Measurements from ENCODE around the gene DUS3L. TPM values are rescaled to one million over a fixed set of nuclear protein-coding genes. Genes with fewer than 3 reads are reported as not detected.
"Not testable (repeated sequence)": the region's sequence is repeated elsewhere in the genome, so short reads cannot be mapped to it uniquely, and the experiment has no call there.

DUS3L gene
- total and polyA plus RNA-seq, 5 experiments from 2014 or later, result 26.3 to 116 (median 43.2) TPM

- DNase-seq (no peak), ATAC-seq (no peak)
- Mint-ChIP-seq H3K27me3 (peaks cover 0 to 2% (median 0%) of the 10 kb centered on the region in 5 donors), H3K4me3 (peak overlapping the region in 2 of 10 donors; percentile 61 to 74), H3K9me3 (peaks cover 0 to 3% (median 0%) of the 10 kb centered on the region in 9 donors), H3K4me1 (peaks cover 13 to 21% (median 16%) of the 10 kb centered on the region in 4 donors), H3K36me3 (peaks cover 4 to 39% (median 13%) of the 10 kb centered on the region in 3 donors), H3K27ac (peak overlapping the region in 2 of 10 donors; percentile 51 to 100)
- POLR2A ChIA-PET, result interaction anchor here (1.0 to 2.9 kb wide), 3 partner anchors 39 to 100 kb away, joined by 3 to 14 read pairs (median 13); partner anchors contain the start of genes CATSPERD, LONP1 and RPL36
Observed at GRCh38 chr19:5789351-5789761, 1.6 kb downstream of the DUS3L start.

GRCh38 chr19:5788422-5788821, 2.5 kb downstream of the DUS3L start:
- ATAC-seq, result no peak
- DNase-seq, result no peak
- peaks cover 0 to 3% (median 0%) of the 10 kb centered on the region in 9 donors for H3K9me3 Mint-ChIP-seq
- H3K4me3 Mint-ChIP-seq, result peak overlapping the region in 1 of 10 donors; percentile 18
- POLR2A ChIA-PET, result interaction anchor here (0.6 to 1.0 kb wide), 2 partner anchors 68 to 1012 kb away, joined by 4 read pairs; partner anchors contain the start of genes CATSPERD and LONP1
- peaks cover 0 to 2% (median 0%) of the 10 kb centered on the region in 5 donors for H3K27me3 Mint-ChIP-seq
- peaks cover 13 to 21% (median 16%) of the 10 kb centered on the region in 4 donors for H3K4me1 Mint-ChIP-seq
- peak overlapping the region in 4 of 10 donors; percentile 8 to 87 (median 40) for H3K27ac Mint-ChIP-seq
- peaks cover 4 to 43% (median 13%) of the 10 kb centered on the region in 3 donors for H3K36me3 Mint-ChIP-seq

DNA sequence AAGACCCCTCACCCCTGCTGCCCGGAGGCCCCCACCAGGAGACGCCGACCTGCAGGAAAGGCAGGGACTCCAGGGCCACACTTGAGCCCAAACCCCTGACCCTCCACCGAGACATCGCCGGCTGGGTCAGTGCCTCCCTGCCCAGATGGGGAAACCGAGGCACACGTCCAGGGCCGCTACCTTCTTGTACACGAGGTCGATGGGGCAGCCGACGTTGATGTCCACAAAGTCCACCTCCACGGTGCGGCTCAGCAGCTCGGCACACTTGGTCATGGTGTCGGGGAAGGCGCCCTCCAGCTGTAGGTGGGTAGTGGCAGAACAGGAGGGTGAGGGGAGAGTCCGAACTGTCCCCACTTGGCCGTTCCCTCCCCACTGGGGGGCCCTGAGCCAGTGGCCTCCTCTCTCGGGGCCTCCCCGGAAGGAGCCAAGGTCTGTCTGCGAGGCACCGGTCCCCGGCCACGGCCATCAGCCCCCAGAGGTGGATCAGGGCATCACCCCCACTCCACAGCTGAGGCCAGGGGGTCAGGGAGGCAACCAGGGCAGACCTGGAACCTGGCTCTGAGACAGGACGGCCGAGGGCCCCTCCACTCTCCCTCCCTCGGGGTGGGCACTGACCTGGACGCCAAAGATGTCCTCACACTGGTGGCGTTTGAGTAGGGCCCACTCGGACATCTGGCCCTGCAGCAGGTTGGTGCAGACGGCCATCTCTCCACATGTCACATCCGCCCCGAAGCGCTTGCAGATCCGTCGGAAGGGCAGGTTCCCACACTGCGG, 3.4 kb downstream of the DUS3L start:
- peaks cover 0 to 3% (median 0%) of the 10 kb centered on the region in 9 donors for H3K9me3 Mint-ChIP-seq
- H3K27me3 Mint-ChIP-seq, result peaks cover 0 to 2% (median 0%) of the 10 kb centered on the region in 5 donors
- ATAC-seq, result no peak
- DNase-seq, result no peak
- POLR2A ChIA-PET, result no interaction called here
- peaks cover 4 to 43% (median 13%) of the 10 kb centered on the region in 3 donors for H3K36me3 Mint-ChIP-seq
- H3K4me1 Mint-ChIP-seq, result peaks cover 13 to 21% (median 16%) of the 10 kb centered on the region in 4 donors
- H3K27ac Mint-ChIP-seq, result no peak overlapping the region
- H3K4me3 Mint-ChIP-seq, result no peak overlapping the region

GRCh38 chr19:5786593-5787408, 4.2 kb downstream of the DUS3L start:
- no peak for ATAC-seq
- H3K9me3 Mint-ChIP-seq, result peaks cover 0 to 3% (median 0%) of the 10 kb centered on the region in 9 donors

DNA sequence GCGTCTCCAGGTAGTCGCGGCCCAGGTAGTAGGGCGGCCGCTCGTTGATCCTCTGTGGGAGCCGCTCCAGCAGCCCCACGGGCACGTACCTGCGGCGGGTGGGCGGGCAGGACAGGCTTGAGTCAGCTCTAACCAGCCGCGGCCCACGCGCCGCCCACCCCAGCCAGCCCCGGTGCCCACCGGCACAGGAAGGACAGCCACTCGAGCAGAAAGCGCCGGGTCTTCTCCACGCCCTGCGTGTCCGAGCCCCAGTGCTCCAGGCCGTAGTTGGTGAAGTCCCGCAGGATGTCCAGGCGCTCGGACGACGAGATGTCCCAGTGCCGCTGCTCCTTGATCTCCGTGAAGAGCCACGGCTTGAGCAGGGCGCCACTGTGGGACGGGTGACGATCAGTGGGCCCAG, 5.5 kb downstream of the DUS3L start:
- Mint-ChIP-seq H3K9me3 (peaks cover 0 to 1% (median 0%) of the 10 kb centered on the region in 9 donors), H3K27ac (no peak overlapping the region), H3K4me3 (no peak overlapping the region), H3K27me3 (no peaks in the 10 kb centered on the region), H3K4me1 (peaks cover 8 to 13% (median 9%) of the 10 kb centered on the region in 4 donors), H3K36me3 (peaks cover 3 to 39% (median 10%) of the 10 kb centered on the region in 3 donors)
- POLR2A ChIA-PET, result no interaction called here
- ATAC-seq (no peak), DNase-seq (no peak)

More at GRCh38 chr19:5786593-5787408, 4.2 kb downstream of the DUS3L start:
- POLR2A ChIA-PET, result no interaction called here
- Mint-ChIP-seq H3K4me1 (peaks cover 13 to 21% (median 16%) of the 10 kb centered on the region in 4 donors), H3K4me3 (no peak overlapping the region), H3K27me3 (peaks cover 0 to 2% (median 0%) of the 10 kb centered on the region in 5 donors), H3K27ac (peak overlapping the region in 1 of 10 donors; percentile 27), H3K36me3 (peaks cover 4 to 43% (median 13%) of the 10 kb centered on the region in 3 donors)
- no peak for DNase-seq

DNA sequence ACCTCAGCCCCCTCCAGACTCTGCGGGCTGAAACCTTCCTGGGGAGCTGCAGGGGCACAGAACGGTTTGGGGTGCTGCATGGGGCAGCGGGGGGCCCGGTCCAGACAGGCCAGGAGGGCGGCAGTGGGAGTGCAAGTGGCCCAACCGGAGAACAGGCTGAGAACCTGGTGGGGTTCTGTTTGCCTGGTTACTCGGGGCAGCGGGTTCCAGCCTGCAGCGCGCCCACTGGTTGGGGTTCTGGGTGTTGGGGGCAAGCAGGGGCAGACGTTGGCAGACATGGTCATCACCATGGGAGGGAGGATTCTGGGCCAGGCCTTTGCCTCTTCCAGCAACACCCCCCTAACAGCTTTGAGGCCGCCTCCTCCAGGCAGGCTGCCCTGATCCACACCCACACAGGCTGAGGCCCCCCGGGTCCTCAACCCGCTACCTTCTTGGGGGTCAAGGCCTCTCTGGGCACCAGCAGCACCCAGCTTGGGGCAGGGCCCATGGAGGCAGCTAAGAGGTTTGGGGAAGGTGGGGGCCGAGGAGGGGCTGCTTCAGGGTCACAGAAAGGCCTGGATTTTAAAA, 6.3 kb downstream of the DUS3L start, which contains the start of gene PRR22:
Gene PRR22, minus strand, starts transcription at position 166 of the 567 bp plus-strand sequence. Its CDS starts 86 bp downstream, at position 80.
- Mint-ChIP-seq H3K36me3 (peaks cover 0 to 34% (median 5%) of the 10 kb centered on the region in 3 donors), H3K4me1 (peaks cover 3 to 7% (median 4%) of the 10 kb centered on the region in 4 donors), H3K9me3 (no peaks in the 10 kb centered on the region), H3K27me3 (no peaks in the 10 kb centered on the region), H3K4me3 (no peak within 1 kb of the TSS), H3K27ac (peak within 1 kb of the TSS in 1 of 10 donors; percentile 53)
- POLR2A ChIA-PET, result no interaction called here
- DNase-seq, result no peak
- ATAC-seq, result no peak

- DNase-seq, result no peak
- H3K9me3 Mint-ChIP-seq, result no peaks in the 10 kb centered on the region
- peak overlapping the region in 1 of 10 donors; percentile 53 for H3K27ac Mint-ChIP-seq
- ATAC-seq, result peak; percentile 9 to 12
- H3K36me3 Mint-ChIP-seq, result peaks cover 0 to 22% (median 5%) of the 10 kb centered on the region in 3 donors
- H3K4me1 Mint-ChIP-seq, result peaks cover 2% of the 10 kb centered on the region in 4 donors
- POLR2A ChIA-PET, result interaction anchor here (1.6 kb wide), 1 partner anchor 63 kb away, joined by 4 read pairs; the partner anchor contains the start of genes CATSPERD and LONP1
- H3K4me3 Mint-ChIP-seq, result no peak overlapping the region
- H3K27me3 Mint-ChIP-seq, result no peaks in the 10 kb centered on the region
Observed at GRCh38 chr19:5782945-5783919, 7.7 kb downstream of the DUS3L start.

GRCh38 chr19:5782322-5782721, 8.6 kb downstream of the DUS3L start:
- no peak overlapping the region for H3K27ac Mint-ChIP-seq

GRCh38 chr19:5780916-5781315, 10.0 kb downstream of the DUS3L start:
- not testable (repeated sequence) for ATAC-seq, H3K9me3 Mint-ChIP-seq, H3K36me3 Mint-ChIP-seq, DNase-seq, H3K27ac Mint-ChIP-seq, H3K4me1 Mint-ChIP-seq, H3K27me3 Mint-ChIP-seq, H3K4me3 Mint-ChIP-seq
- POLR2A ChIA-PET, result interaction anchor here (0.6 kb wide), 1 partner anchor 1677 kb away, joined by 3 read pairs; no protein-coding TSS in a partner anchor

More at GRCh38 chr19:5782322-5782721, 8.6 kb downstream of the DUS3L start:
- POLR2A ChIA-PET, result interaction anchor here (1.6 kb wide), 1 partner anchor 62 kb away, joined by 4 read pairs; the partner anchor contains the start of genes CATSPERD and LONP1
- ATAC-seq (no peak), DNase-seq (no peak)
- peaks cover 0 to 17% (median 5%) of the 10 kb centered on the region in 3 donors for H3K36me3 Mint-ChIP-seq
- no peaks in the 10 kb centered on the region for H3K9me3 Mint-ChIP-seq
- peaks cover 0 to 2% (median 0%) of the 10 kb centered on the region in 4 donors for H3K4me1 Mint-ChIP-seq
- H3K4me3 Mint-ChIP-seq, result no peak overlapping the region
- H3K27me3 Mint-ChIP-seq, result no peaks in the 10 kb centered on the region

DNA sequence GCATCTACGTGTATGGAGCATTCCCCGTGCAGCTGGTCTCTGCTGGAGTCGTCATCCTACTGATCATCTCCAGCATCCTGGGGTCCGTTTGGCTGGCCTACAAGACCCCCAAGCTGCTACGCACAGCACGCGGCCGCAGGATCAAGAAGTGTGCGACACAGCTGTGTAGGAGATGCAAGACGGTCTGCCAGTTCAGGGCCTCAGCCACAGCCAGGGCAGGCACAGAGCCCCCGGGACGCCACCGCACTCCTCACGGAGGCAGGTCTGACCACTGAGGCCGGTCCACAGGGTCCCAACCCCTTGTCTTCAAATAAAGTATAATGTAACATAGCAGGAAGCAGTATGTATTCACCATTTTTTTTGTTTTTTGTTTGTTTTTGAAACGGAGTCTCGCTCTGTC, 12.6 kb downstream of the DUS3L start:
- Mint-ChIP-seq H3K9me3 (no peaks in the 10 kb centered on the region), H3K27ac (peak overlapping the region in 1 of 10 donors; percentile 31), H3K27me3 (peaks cover 0 to 2% (median 0%) of the 10 kb centered on the region in 5 donors), H3K4me3 (no peak overlapping the region), H3K4me1 (no peaks in the 10 kb centered on the region), H3K36me3 (no peaks in the 10 kb centered on the region)
- ATAC-seq (no peak), DNase-seq (no peak)
- POLR2A ChIA-PET, result no interaction called here

GRCh38 chr19:5775668-5776309, 15.2 kb downstream of the DUS3L start:
- peaks cover 0 to 2% (median 0%) of the 10 kb centered on the region in 5 donors for H3K27me3 Mint-ChIP-seq

More at GRCh38 chr19:5775668-5776309, 15.2 kb downstream of the DUS3L start:
- no peak for ATAC-seq
- Mint-ChIP-seq H3K4me1 (no peaks in the 10 kb centered on the region), H3K27ac (peak overlapping the region in 1 of 10 donors; percentile 14), H3K36me3 (no peaks in the 10 kb centered on the region), H3K9me3 (no peaks in the 10 kb centered on the region), H3K4me3 (no peak overlapping the region)
- no peak for DNase-seq
- POLR2A ChIA-PET, result no interaction called here
